Lower leg skin (tissue), 4 donors: Measurements from ENCODE around the gene CFAP206. TPM values are rescaled to one million over a fixed set of nuclear protein-coding genes. Genes with fewer than 3 reads are reported as not detected.
A peak's percentile ranks its signal among the peaks of the same experiment; 100 is the strongest.

Experiments used
- DNase-seq, 2 donors: peaks; one replicate each; pipeline ENCODE4 v3.0.0-alpha.2; 2019; ENCODE audit warnings: low spot score in 2 of 2
- H3K4me3 ChIP-seq: fragments of 200-600 bp; sonication (generic); 2 replicates; pipeline ENCODE4 v1.5.1; 2017; ENCODE audit warnings: mild to moderate bottlenecking, low read depth; ENCODE audit not compliant: poor library complexity, severe bottlenecking
- CTCF ChIP-seq, 3 donors: fragments of 450-650 bp; IDR thresholded peaks; one replicate each; pipeline ENCODE4 v1.5.1; 2016; ENCODE audit warnings: antibody characterized with exemption in 3 of 3, mild to moderate bottlenecking in 3 of 3, moderate library complexity in 2 of 3
- POLR2A ChIP-seq, 2 donors: fragments of 450-650 bp; IDR thresholded peaks; one replicate each; pipeline ENCODE4 v1.6.1; 2016 to 2017; ENCODE audit warnings: antibody characterized with exemption in 2 of 2, mild to moderate bottlenecking in 1 of 2, moderate library complexity in 1 of 2
- WGBS, 2 donors: methylation state at CpG; one replicate each; pipeline ENCODE4 v1.1.5; 2018; 5-methylcytosine and 5-hydroxymethylcytosine counted together
- intact Hi-C: fragments of 100-400 bp; cut with DNase I; formaldehyde crosslinking; loops from one replicate; pipeline ENCODE4 v1.15.0; 2023; ENCODE audit warnings: low total_unique reads
- total RNA-seq, 4 donors: library from RNA; depleted of rRNA; stranded (reverse); fragments of >200 nt; gene quantifications; one replicate each; pipeline ENCODE4 v1.1.0, GENCODE V29; 2016

The CFAP206 gene
- total RNA-seq, 4 donors from 2014 or later = 0.25 to 0.59 TPM; not detected in 2

DNA sequence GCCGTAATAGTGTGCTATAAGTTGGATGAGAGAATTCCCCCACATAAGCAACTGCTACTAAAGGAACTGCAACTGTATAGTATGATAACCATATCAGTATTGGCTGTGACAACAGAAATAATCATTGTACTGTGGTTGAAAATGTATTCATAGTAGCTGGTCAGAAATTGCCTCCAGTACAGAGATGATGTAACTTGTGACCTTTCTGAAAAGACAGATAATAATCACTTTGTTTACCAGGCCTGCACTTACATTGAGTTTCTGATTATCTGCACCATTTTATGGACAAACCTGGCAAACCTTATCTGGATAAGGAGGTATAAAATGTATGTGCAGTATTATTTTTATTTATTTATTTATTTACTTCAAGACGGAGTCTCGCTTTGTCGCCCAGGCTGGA, 19.0 kb downstream of the CFAP206 start:
- DNase-seq = no peak
- H3K4me3 ChIP-seq = no peak overlapping the region
- 93 to 96% methylated on average over 4 of the region's 4 CpGs for WGBS, 2 donors
- TF ChIP-seq CTCF (IDR thresholded peaks at IDR 0.05) = no peak
- TF ChIP-seq POLR2A (IDR thresholded peaks at IDR 0.05) = no peak
- intact Hi-C loops = no loop called here

DNA sequence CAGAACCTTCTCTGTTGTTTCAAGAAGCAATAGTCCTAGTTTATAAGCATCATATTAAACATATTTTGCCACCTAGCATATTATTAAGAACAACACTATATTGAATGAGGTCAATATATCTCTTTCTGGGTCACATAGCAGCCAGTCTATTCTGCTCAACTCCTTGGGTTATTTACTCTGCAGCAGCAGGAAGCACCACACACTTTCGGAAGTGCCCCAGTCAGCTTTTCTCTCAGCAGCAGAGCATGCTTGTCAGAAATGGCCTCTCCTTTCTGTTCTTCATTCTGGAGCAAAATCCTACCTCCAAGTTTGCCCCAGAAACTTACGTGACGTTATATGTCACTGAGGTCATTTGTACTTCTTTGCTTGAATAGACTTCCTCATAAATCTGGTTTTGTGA, 22.7 kb downstream of the CFAP206 start:
- DNase-seq = no peak
- no peak for TF ChIP-seq CTCF (IDR thresholded peaks at IDR 0.05)
- TF ChIP-seq POLR2A (IDR thresholded peaks at IDR 0.05) = no peak
- H3K4me3 ChIP-seq = no peak overlapping the region
- intact Hi-C loops = no loop called here
- 76 to 82% methylated on average over 3 of the region's 3 CpGs for WGBS, 2 donors

DNA sequence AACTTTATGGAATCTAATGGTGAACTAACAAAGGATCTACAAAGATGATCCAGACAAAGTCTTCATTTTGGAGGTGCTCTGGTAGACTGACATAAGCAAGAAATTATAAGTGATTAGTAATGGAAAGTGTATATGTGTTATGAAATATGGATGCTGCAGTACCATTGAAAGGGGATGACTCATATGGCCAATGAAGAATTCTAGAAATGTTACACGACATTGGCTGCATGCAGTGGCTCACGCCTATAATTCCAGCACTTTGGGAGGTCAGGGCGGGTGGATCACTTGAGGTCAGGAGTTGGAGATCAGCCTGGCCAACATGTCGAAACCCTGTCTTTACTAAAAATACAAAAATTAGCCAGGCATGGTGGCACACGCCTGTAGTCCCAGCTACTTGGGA, 23.5 kb downstream of the CFAP206 start:
- DNase-seq = no peak
- intact Hi-C loops = no loop called here
- H3K4me3 ChIP-seq = no peak overlapping the region
- 78 to 90% methylated on average over 5 of the region's 5 CpGs for WGBS, 2 donors
- TF ChIP-seq POLR2A (IDR thresholded peaks at IDR 0.05) = no peak
- TF ChIP-seq CTCF (IDR thresholded peaks at IDR 0.05) = no peak

DNA sequence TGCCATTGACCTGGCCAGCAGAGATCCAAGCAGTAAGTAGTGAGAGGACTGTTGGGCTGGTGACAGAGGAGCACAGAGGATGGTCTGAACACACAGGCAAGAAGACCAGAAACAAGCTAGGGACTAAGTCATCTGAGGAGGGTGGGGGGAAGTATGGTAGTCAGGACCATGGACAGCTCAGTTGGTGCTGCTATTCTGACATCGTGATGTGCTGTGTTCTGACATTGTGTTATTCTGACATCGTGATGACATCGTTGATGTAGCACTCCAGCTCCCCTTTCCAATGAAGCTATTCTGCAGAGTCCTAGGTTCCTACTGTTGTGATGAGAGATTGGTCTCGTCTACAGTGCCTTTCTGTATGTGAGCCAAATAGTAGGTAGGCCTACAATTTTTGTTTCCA, 28.7 kb downstream of the CFAP206 start:
- no peak for TF ChIP-seq POLR2A (IDR thresholded peaks at IDR 0.05)
- no peak for TF ChIP-seq CTCF (IDR thresholded peaks at IDR 0.05)
- intact Hi-C loops = no loop called here
- no peak overlapping the region for H3K4me3 ChIP-seq
- DNase-seq = peak in 1 of 2 donors; percentile 18
- WGBS, 2 donors = 9 to 10% methylated on average over 4 of the region's 4 CpGs

DNA sequence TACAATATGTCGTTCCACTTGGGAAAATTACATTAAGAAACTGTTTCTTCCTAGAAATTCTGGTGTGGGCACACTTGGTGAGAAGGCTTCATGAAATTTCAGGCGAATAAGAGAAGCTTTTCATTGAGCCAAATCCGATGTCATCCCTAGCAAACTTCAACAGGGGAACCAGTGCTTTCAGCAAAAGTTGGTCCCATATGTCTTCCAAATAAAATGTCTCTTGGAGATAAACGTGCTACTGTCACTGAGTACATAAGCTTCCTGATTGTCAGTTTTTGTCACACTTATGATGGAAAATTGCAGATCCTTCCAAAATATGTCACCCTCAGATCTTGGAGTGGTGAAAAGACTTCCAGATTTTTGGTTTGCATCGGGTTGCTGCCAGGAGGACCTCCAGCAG, 33.9 kb downstream of the CFAP206 start:
- TF ChIP-seq POLR2A (IDR thresholded peaks at IDR 0.05) = no peak
- TF ChIP-seq CTCF (IDR thresholded peaks at IDR 0.05) = no peak
- H3K4me3 ChIP-seq = no peak overlapping the region
- 81 to 86% methylated on average over 5 of the region's 5 CpGs for WGBS, 2 donors
- intact Hi-C loops = no loop called here
- no peak for DNase-seq

DNA sequence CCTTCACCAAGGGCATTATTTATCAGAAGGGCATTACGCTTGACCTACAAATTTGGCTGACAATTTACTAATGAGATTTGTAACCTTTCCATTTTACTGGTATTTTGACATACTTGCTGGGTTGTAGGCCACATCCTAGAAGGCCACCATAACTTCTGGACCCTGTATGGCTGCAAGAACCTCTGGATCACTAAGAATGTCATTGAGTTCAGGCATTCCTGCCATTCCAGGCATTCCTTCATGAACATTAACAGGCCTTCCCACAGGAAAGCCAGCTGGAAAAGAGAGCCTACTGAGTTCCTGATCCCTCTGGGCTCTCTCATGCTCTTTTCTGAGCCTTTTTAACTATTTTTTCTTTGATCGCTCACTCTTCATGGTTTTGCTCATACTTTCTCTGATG, 36.6 kb downstream of the CFAP206 start:
- TF ChIP-seq CTCF (IDR thresholded peaks at IDR 0.05) = no peak
- TF ChIP-seq POLR2A (IDR thresholded peaks at IDR 0.05) = no peak
- DNase-seq = no peak
- WGBS, 2 donors = 95 to 96% methylated on average over 2 of the region's 2 CpGs
- intact Hi-C loops = no loop called here
- no peak overlapping the region for H3K4me3 ChIP-seq
